HepG2 (cell line): ENCODE results near the gene TUBGCP6. TPM values are rescaled to one million over a fixed set of nuclear protein-coding genes. Genes with fewer than 3 reads are reported as not detected.

Source experiments
- AHR ChIP-seq: IDR thresholded peaks from 2 replicates; pipeline ENCODE4 v1.6.1; 2018; ENCODE audit warnings: missing genetic modification reagents, missing compliant biosample characterization
- ARHGAP35 ChIP-seq: sonication (generic); formaldehyde crosslinking; IDR thresholded peaks from 2 replicates; pipeline ENCODE4 v1.9.0; 2022; ENCODE audit warnings: mild to moderate bottlenecking, inconsistent platforms, moderate library complexity, missing genetic modification reagents, borderline replicate concordance
- CCAR2 ChIP-seq: fragments of 200-400 bp; formaldehyde crosslinking; optimal IDR thresholded peaks from 2 replicates; pipeline ENCODE3; 2018; ENCODE audit warnings: low read depth, mild to moderate bottlenecking, low read length, moderate library complexity
- JDP2 ChIP-seq: sonication (generic); formaldehyde crosslinking; IDR thresholded peaks from 2 replicates; pipeline ENCODE4 v1.8.1; 2022; ENCODE audit warnings: missing genetic modification reagents, borderline replicate concordance
- MAFK ChIP-seq, 2 experiments: IDR thresholded peaks in 1 of 2; conservative IDR thresholded peaks in 1 of 2; 2 replicates each; pipeline ENCODE4 v1.6.1; 2011; ENCODE audit warnings: improper control_type of control experiment in 2 of 2, low read length in 2 of 2
- MYC ChIP-seq: sonication (generic); formaldehyde crosslinking; IDR thresholded peaks from 2 replicates; pipeline ENCODE4 v1.9.0; 2021; ENCODE audit warnings: missing genetic modification reagents, borderline replicate concordance
- NFE2L1 ChIP-seq: sonication (generic); formaldehyde crosslinking; IDR thresholded peaks from 2 replicates; pipeline ENCODE4 v1.4.0; 2020; ENCODE audit warnings: missing genetic modification reagents, mild to moderate bottlenecking, borderline replicate concordance
- PCBP2 ChIP-seq: fragments of 200-400 bp; formaldehyde crosslinking; optimal IDR thresholded peaks from 2 replicates; pipeline ENCODE3; 2018; ENCODE audit warnings: low read length, low read depth; ENCODE audit not compliant: poor library complexity, severe bottlenecking
- REPIN1 ChIP-seq: sonication (generic); formaldehyde crosslinking; IDR thresholded peaks from 2 replicates; pipeline ENCODE4 v1.8.0; 2022; ENCODE audit warnings: missing genetic modification reagents, low read depth, mild to moderate bottlenecking, borderline replicate concordance
- SALL1 ChIP-seq: sonication (generic); formaldehyde crosslinking; IDR thresholded peaks from 2 replicates; pipeline ENCODE4 v1.8.0; 2022; ENCODE audit warnings: mild to moderate bottlenecking, missing genetic modification reagents
- SMARCE1 ChIP-seq: fragments of 450-650 bp; IDR thresholded peaks from 2 replicates; pipeline ENCODE4 v1.6.1; 2017; ENCODE audit warnings: borderline replicate concordance
- TBX2 ChIP-seq: sonication (generic); formaldehyde crosslinking; IDR thresholded peaks from 2 replicates; pipeline ENCODE4 v1.5.0; 2020; ENCODE audit warnings: missing genetic modification reagents, mild to moderate bottlenecking, borderline replicate concordance
- ZNF160 ChIP-seq: sonication (generic); formaldehyde crosslinking; IDR thresholded peaks from 2 replicates; pipeline ENCODE4 v1.8.0; 2022; ENCODE audit warnings: mild to moderate bottlenecking, inconsistent platforms, missing genetic modification reagents
- ZNF224 ChIP-seq: sonication (generic); formaldehyde crosslinking; IDR thresholded peaks from 2 replicates; pipeline ENCODE4 v1.5.0; 2020; ENCODE audit warnings: mild to moderate bottlenecking, missing genetic modification reagents
- ZNF567 ChIP-seq: sonication (generic); formaldehyde crosslinking; IDR thresholded peaks from 2 replicates; pipeline ENCODE4 v1.8.1; 2023; ENCODE audit warnings: mild to moderate bottlenecking, missing genetic modification reagents, borderline replicate concordance
- ZNF605 ChIP-seq: sonication (generic); formaldehyde crosslinking; IDR thresholded peaks from 2 replicates; pipeline ENCODE4 v1.8.0; 2022; ENCODE audit warnings: mild to moderate bottlenecking, missing genetic modification reagents
- ZNF839 ChIP-seq: sonication (generic); formaldehyde crosslinking; IDR thresholded peaks from 2 replicates; pipeline ENCODE4 v1.4.0; 2020; ENCODE audit warnings: missing genetic modification reagents, mild to moderate bottlenecking, borderline replicate concordance
- polyA plus RNA-seq, 8 experiments: library from polyadenylated mRNA; depleted of rRNA in 3 of 8; stranded (reverse) in 7 of 8; unstranded in 1 of 8; fragments of >200 nt; fragmentation: Illumina TruSeq in 4 of 8; extraction: Trizol in 4 of 8; gene quantifications; 2 replicates each; pipeline versions ENCODE4 v1.2.1 to v1.2.3, GENCODE V29; 2011 to 2016; ENCODE audit warnings: low read depth in 4 of 8, missing spikeins in 1 of 8, mixed read lengths in 1 of 8; ENCODE audit not compliant: insufficient read depth in 1 of 8
- total RNA-seq, 5 experiments: library from RNA; depleted of rRNA; stranded (reverse); fragments of >200 nt; fragmentation: Illumina TruSeq; extraction: Trizol; gene quantifications; 2 replicates each; pipeline ENCODE4 v1.2.3, GENCODE V29; 2016; ENCODE audit warnings: low read depth in 1 of 5
- TF ChIP-seq, protein P1 (sequence below), 2 experiments: fragments of 450-650 bp in 1 of 2; sonication (generic) in 1 of 2; formaldehyde crosslinking; IDR thresholded peaks; 2 replicates each; pipeline versions ENCODE4 v1.5.0 to v1.8.0; 2020 to 2022; ENCODE audit warnings: mild to moderate bottlenecking in 1 of 2, missing genetic modification reagents in 1 of 2
- TF ChIP-seq, protein P2 (sequence below): sonication (generic); formaldehyde crosslinking; IDR thresholded peaks from 2 replicates; pipeline ENCODE4 v1.5.0; 2020; ENCODE audit warnings: mild to moderate bottlenecking, missing genetic modification reagents
- TF ChIP-seq, protein P3 (sequence below): sonication (generic); formaldehyde crosslinking; IDR thresholded peaks from 2 replicates; pipeline ENCODE4 v1.9.0; 2021; ENCODE audit warnings: missing genetic modification reagents, borderline replicate concordance

TUBGCP6 gene
- total and polyA plus RNA-seq, 2 of the 13 experiments (the other 11 are each of a cell fraction or from before 2014, with no cell fraction given), result 14.6 to 15.7 TPM

DNA sequence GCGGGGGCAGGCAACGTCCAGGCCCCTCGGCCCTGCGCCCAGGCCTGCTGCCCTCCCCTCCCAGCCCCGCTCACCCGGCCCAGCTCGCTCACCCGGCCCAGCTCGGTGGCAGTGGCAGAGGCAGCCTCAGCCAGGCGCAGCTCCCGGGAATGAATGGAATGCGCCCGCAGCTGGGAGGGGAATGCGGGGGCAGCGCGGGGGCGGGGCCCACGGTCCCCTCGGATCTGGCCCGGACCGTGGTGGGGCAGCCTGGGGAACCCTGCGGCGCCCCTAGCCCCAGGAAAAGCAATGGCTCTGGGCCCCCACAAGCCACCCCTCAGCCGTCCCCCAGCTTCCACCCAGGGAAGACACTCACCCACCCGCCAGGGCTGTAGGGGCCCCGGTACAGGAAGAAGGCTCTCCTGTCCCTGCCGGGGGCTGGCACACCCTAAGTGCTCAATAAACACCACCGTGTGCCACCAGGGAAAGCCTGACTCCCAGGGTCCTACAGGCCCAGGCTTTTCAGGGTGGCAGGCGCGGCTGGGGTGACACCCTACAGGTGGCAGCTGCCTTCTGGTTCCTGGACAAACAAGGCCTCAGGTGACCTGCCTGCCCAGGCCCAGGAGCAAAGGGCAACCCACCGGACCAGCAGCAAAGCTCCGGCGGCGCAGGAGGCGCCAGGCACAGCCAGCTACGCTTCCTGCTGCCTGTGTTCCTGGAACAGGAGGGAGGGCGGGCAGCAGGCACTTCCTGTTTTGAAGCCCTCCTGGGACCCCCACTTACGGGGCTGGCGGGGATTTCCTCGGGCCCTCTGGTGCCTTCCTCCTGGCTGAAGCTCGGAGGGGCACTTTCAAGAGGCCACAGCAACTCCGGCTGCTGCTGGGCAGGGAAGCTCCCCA, 48.9 kb upstream of the TUBGCP6 start (continued):
- TF ChIP-seq SMARCE1 (no peak), ZNF567 (CRISPR knock-in tag) (no peak), REPIN1 (CRISPR knock-in tag) (0 out of 2 replicates have a peak, but pooled peaks have one; percentile 49), PCBP2 (no peak), ZNF160 (CRISPR knock-in tag) (no peak), TBX2 (peak; percentile 75), ZNF605 (CRISPR knock-in tag) (peak; percentile 10; the same call in 1 of the 2 replicates), CCAR2 (no peak), MAFK (conservative IDR thresholded peaks at IDR 0.05 in 1 of 2, IDR thresholded peaks at IDR 0.05 in 1 of 2; ENCODE audit: low read length in 2 of 2) (no peak), NFE2L1 (CRISPR knock-in tag) (no peak), AHR (no peak), ZNF839 (CRISPR knock-in tag) (no peak), JDP2 (no peak), MYC (peak; percentile 82), ZNF224 (no peak), ARHGAP35 (no peak), SALL1 (CRISPR knock-in tag) (peak; percentile 58)
- TF ChIP-seq, protein P1, sequence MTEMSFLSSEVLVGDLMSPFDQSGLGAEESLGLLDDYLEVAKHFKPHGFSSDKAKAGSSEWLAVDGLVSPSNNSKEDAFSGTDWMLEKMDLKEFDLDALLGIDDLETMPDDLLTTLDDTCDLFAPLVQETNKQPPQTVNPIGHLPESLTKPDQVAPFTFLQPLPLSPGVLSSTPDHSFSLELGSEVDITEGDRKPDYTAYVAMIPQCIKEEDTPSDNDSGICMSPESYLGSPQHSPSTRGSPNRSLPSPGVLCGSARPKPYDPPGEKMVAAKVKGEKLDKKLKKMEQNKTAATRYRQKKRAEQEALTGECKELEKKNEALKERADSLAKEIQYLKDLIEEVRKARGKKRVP (CRISPR knock-in tag; IDR thresholded peaks at IDR 0.05), result no peak
- TF ChIP-seq, protein P2, sequence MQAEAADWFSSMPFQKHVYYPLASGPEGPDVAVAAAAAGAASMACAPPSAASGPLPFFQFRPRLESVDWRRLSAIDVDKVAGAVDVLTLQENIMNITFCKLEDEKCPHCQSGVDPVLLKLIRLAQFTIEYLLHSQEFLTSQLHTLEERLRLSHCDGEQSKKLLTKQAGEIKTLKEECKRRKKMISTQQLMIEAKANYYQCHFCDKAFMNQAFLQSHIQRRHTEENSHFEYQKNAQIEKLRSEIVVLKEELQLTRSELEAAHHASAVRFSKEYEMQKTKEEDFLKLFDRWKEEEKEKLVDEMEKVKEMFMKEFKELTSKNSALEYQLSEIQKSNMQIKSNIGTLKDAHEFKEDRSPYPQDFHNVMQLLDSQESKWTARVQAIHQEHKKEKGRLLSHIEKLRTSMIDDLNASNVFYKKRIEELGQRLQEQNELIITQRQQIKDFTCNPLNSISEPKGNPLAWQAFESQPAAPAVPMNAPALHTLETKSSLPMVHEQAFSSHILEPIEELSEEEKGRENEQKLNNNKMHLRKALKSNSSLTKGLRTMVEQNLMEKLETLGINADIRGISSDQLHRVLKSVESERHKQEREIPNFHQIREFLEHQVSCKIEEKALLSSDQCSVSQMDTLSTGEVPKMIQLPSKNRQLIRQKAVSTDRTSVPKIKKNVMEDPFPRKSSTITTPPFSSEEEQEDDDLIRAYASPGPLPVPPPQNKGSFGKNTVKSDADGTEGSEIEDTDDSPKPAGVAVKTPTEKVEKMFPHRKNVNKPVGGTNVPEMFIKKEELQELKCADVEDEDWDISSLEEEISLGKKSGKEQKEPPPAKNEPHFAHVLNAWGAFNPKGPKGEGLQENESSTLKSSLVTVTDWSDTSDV (CRISPR knock-in tag), result peak; percentile 65; the same call in 1 of the 2 replicates
- TF ChIP-seq, protein P3, sequence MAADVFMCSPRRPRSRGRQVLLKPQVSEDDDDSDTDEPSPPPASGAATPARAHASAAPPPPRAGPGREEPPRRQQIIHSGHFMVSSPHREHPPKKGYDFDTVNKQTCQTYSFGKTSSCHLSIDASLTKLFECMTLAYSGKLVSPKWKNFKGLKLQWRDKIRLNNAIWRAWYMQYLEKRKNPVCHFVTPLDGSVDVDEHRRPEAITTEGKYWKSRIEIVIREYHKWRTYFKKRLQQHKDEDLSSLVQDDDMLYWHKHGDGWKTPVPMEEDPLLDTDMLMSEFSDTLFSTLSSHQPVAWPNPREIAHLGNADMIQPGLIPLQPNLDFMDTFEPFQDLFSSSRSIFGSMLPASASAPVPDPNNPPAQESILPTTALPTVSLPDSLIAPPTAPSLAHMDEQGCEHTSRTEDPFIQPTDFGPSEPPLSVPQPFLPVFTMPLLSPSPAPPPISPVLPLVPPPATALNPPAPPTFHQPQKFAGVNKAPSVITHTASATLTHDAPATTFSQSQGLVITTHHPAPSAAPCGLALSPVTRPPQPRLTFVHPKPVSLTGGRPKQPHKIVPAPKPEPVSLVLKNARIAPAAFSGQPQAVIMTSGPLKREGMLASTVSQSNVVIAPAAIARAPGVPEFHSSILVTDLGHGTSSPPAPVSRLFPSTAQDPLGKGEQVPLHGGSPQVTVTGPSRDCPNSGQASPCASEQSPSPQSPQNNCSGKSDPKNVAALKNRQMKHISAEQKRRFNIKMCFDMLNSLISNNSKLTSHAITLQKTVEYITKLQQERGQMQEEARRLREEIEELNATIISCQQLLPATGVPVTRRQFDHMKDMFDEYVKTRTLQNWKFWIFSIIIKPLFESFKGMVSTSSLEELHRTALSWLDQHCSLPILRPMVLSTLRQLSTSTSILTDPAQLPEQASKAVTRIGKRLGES (CRISPR knock-in tag), result no peak
